Measurements from ENCODE around the gene NEDD4L.
A peak's percentile ranks its signal among the peaks of the same experiment; 100 is the strongest.

The NEDD4L gene

DNA sequence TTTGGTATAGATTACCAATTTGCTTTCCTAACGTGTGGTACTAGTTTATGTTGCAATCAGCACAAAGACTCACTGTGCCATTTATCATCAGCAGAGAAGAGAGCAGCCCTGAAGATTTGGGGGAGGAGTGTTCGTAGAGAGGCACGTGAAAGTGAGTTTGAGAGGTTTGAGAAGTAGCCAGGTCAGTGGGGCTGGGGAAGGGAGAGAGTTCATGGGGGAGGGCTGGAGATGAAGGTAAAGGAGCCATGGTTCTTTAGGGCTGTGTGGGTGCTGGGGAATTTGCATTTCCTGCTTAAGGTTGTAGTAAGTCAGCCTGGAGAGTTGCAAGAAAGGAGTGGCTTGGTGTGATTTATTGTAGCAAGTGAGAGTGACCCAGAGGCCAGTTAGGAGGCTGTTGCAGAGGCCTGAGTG is 172.1 kb downstream of the NEDD4L start:
- Histone ChIP-seq H3K27ac (no peak overlapping the region), H3K4me3 (ENCODE audit: low read depth, low read length) (no peak overlapping the region), H3K27me3 (replicated peaks) (no peaks in the 10 kb centered on the region), H3K36me3 (replicated peaks) (no peaks in the 10 kb centered on the region)
- in situ Hi-C loops (cut with HindIII; ENCODE audit: low pct_ligation_motif_present, low sequenced_read_pairs): no loop called here
- TF ChIP-seq, protein P1, sequence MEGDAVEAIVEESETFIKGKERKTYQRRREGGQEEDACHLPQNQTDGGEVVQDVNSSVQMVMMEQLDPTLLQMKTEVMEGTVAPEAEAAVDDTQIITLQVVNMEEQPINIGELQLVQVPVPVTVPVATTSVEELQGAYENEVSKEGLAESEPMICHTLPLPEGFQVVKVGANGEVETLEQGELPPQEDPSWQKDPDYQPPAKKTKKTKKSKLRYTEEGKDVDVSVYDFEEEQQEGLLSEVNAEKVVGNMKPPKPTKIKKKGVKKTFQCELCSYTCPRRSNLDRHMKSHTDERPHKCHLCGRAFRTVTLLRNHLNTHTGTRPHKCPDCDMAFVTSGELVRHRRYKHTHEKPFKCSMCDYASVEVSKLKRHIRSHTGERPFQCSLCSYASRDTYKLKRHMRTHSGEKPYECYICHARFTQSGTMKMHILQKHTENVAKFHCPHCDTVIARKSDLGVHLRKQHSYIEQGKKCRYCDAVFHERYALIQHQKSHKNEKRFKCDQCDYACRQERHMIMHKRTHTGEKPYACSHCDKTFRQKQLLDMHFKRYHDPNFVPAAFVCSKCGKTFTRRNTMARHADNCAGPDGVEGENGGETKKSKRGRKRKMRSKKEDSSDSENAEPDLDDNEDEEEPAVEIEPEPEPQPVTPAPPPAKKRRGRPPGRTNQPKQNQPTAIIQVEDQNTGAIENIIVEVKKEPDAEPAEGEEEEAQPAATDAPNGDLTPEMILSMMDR (IDR thresholded peaks at IDR 0.05; ENCODE audit: low read depth, low read length, missing control alignments): no peak
- no peak for DNase-seq

DNA sequence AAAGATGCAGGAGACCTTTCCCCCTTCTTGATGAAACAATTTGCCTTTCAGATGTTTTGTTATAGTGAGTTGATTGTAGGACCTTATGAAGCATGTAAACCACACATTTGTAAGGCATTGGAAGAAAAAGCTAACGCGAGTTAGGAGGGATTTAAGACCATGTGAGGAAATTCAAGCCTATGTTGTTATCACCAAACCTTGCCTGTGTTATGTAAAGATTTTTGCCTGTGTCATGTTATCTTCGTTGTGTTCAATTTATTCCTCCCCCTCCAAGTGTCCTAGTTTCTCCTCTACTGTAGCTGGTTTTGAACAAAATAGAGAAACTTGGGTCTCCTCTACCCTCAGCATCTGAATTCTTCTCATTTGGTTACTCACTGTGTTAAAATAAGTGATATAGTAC is 173.0 kb downstream of the NEDD4L start:
- in situ Hi-C loops (cut with HindIII; ENCODE audit: low pct_ligation_motif_present, low sequenced_read_pairs): no loop called here
- Histone ChIP-seq H3K4me3 (ENCODE audit: low read depth, low read length) (no peak overlapping the region), H3K27me3 (replicated peaks) (no peaks in the 10 kb centered on the region), H3K36me3 (replicated peaks) (no peaks in the 10 kb centered on the region), H3K27ac (no peak overlapping the region)
- TF ChIP-seq, protein P1 (IDR thresholded peaks at IDR 0.05; ENCODE audit: low read depth, low read length, missing control alignments): no peak
- DNase-seq: no peak

DNA sequence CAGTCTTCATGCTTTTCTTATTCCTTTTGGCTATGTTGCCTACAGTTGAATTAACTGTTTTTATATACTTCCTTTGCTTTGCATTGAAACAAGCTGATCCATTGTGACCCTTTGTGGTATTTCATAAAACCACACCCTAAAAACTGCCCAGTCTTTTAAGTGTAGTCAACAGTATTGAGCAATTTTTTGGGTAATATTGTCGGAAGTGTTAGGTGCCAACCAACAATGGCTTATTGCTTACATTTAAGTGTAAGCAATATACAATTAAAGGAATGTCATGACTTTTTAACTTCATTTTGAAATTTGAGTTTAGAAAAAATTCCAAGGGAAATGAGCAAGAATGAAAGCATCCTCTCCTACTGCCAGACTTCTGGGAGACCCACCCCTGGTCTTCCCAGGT is 174.1 kb downstream of the NEDD4L start:
- no peak overlapping the region for H3K27ac ChIP-seq
- H3K4me3 ChIP-seq (ENCODE audit: low read depth, low read length): no peak overlapping the region
- in situ Hi-C loops (cut with HindIII; ENCODE audit: low pct_ligation_motif_present, low sequenced_read_pairs): no loop called here
- TF ChIP-seq, protein P1 (IDR thresholded peaks at IDR 0.05; ENCODE audit: low read depth, low read length, missing control alignments): no peak
- no peak for DNase-seq
- no peaks in the 10 kb centered on the region for H3K27me3 ChIP-seq (replicated peaks)
- H3K36me3 ChIP-seq (replicated peaks): no peaks in the 10 kb centered on the region

DNA sequence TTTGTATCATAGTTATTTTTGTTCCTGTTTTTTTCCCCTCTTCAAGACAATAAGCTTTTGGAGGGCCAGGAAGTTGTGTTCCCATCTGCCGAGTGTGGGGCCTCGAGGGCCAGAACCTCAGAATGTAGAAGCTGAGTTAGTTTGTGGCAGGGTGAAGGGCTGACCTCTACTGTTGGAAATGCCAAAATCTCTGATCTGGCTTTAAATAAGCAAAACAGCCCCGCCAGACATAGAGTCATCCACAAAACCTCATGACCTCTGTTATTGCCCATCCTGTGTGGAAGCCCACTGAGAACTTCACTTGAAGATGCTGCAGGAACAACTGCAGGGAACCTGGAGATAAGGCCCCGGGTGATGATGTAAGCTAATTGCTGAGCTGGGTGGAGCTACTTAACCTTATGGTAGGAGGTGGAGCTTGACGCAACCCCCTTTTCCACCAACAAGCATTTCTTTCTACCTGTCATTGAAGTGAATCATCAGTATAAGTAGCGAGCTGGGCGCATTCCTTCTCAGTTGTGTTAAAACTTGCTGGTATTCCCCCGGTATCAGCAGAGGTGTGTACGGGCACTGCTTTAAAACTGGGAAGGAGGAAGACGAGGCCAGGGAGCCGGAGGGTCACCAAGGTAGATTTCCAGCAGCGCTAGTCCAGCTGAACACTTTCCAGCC is 177.2 kb downstream of the NEDD4L start:
- peak overlapping the region; percentile 94 for H3K27ac ChIP-seq
- peak; percentile 92 for DNase-seq
- no peaks in the 10 kb centered on the region for H3K27me3 ChIP-seq (replicated peaks)
- no peaks in the 10 kb centered on the region for H3K36me3 ChIP-seq (replicated peaks)
- H3K4me3 ChIP-seq (ENCODE audit: low read depth, low read length): peak overlapping the region; percentile 66
- TF ChIP-seq, protein P1 (IDR thresholded peaks at IDR 0.05; ENCODE audit: low read depth, low read length, missing control alignments): no peak
- in situ Hi-C loops (cut with HindIII; ENCODE audit: low pct_ligation_motif_present, low sequenced_read_pairs): no loop called here

DNA sequence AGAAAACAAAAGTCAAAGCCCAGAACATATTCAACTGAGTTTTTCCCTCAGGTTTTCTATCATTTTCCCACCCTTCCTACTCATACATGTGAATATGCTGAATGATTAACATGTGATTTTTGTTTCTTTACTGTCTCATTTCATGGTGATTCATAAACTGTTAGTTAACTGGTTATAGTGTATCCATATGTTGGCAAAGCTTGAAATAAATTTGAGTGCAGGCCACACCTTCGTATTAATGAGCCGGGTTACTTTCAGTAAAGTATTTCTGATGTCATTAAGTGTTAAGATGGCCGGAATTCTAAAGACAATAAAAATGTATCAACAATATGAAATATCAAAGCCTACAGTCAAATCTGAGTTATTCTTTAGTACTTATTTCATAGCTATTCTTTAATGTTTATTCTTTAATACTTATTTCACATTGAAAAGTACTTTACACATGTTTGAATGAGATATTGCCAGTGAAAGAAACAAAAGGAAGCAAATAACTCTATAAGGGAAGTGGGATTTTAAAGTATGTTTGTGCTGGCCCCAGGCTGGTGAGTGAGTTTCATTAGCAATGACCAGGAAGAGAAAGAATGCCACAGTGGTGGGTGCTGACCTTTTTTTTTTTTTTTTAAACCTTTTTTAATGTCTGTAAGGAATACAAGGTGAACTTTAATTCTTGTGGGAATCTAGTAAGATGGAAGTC is 178.6 kb downstream of the NEDD4L start:
- in situ Hi-C loops (cut with HindIII; ENCODE audit: low pct_ligation_motif_present, low sequenced_read_pairs): no loop called here
- no peaks in the 10 kb centered on the region for H3K36me3 ChIP-seq (replicated peaks)
- no peak for DNase-seq
- TF ChIP-seq, protein P1 (IDR thresholded peaks at IDR 0.05; ENCODE audit: low read depth, low read length, missing control alignments): no peak
- peak overlapping the region; percentile 94 for H3K27ac ChIP-seq
- H3K4me3 ChIP-seq (ENCODE audit: low read depth, low read length): peak overlapping the region; percentile 66
- no peaks in the 10 kb centered on the region for H3K27me3 ChIP-seq (replicated peaks)

Data from brain microvascular endothelial cell (primary cell).